HG03045 (cell line): ENCODE measurements around the gene ANKRD35.
"Not testable (repeated sequence)": the region's sequence is repeated elsewhere in the genome, so short reads cannot be mapped to it uniquely, and the experiment has no call there.

Experiments
- ATAC-seq: cut with Tn5 transposase; IDR thresholded peaks from one replicate; pipeline ENCODE4 v1.9.1; 2021; ENCODE audit warnings: mild to moderate bottlenecking, moderate library complexity; ENCODE audit not compliant: unreplicated experiment

ANKRD35 gene

GRCh38 chr1:145858238-145858900 is 27.3 kb downstream of the ANKRD35 start:
- peak; percentile 23 for ATAC-seq

- ATAC-seq = no peak
These were observed 28.5 kb downstream of the ANKRD35 start for GRCh38 chr1:145857170-145857569.

- ATAC-seq = no peak
These were observed 30.2 kb downstream of the ANKRD35 start for GRCh38 chr1:145855426-145855948.

GRCh38 chr1:145849356-145850160 is 36.1 kb downstream of the ANKRD35 start:
- no peak for ATAC-seq

GRCh38 chr1:145847827-145848226 is 37.8 kb downstream of the ANKRD35 start:
- ATAC-seq = no peak

- no peak for ATAC-seq
These were observed 39.5 kb downstream of the ANKRD35 start for GRCh38 chr1:145846201-145846612.

- peak; percentile 52 for ATAC-seq
These were observed 40.0 kb downstream of the ANKRD35 start, which contains the start of gene NUDT17 for GRCh38 chr1:145845514-145846161. NUDT17 (plus strand) TSS chr1:145845630; CDS start chr1:145845641, 11 bp downstream.

- ATAC-seq = peak; percentile 40
These were observed 40.5 kb downstream of the ANKRD35 start for GRCh38 chr1:145845144-145845513.

- ATAC-seq = no peak
These were observed 42.6 kb downstream of the ANKRD35 start for GRCh38 chr1:145843031-145843430.

- no peak for ATAC-seq
These were observed 48.0 kb downstream of the ANKRD35 start for GRCh38 chr1:145837656-145838055.

- ATAC-seq = not testable (repeated sequence)
These were observed 54.9 kb downstream of the ANKRD35 start for GRCh38 chr1:145830810-145831209.

GRCh38 chr1:145828367-145829026 is 57.2 kb downstream of the ANKRD35 start:
- no peak for ATAC-seq

- ATAC-seq = no peak
These were observed 57.7 kb downstream of the ANKRD35 start for GRCh38 chr1:145827966-145828365.

GRCh38 chr1:145826030-145826429 is 59.6 kb downstream of the ANKRD35 start:
- ATAC-seq = no peak

GRCh38 chr1:145824499-145824842 is 61.2 kb downstream of the ANKRD35 start:
- no peak for ATAC-seq

- peak; percentile 85 for ATAC-seq
These were observed 61.8 kb downstream of the ANKRD35 start, which contains the start of the genes POLR3C and RNF115 for GRCh38 chr1:145823565-145824498. POLR3C (plus strand) TSS chr1:145824200; CDS start chr1:145825777, 1,577 bp downstream. RNF115 (minus strand) TSS chr1:145824095; CDS start chr1:145823873, 222 bp downstream.

- ATAC-seq = not testable (repeated sequence)
These were observed 62.8 kb downstream of the ANKRD35 start for GRCh38 chr1:145822779-145823331.

GRCh38 chr1:145818095-145818494 is 67.6 kb downstream of the ANKRD35 start:
- ATAC-seq = not testable (repeated sequence)
